ENCODE data around the gene SYTL1. TPM values are rescaled to one million over a fixed set of nuclear protein-coding genes. Genes with fewer than 3 reads are reported as not detected.

SYTL1 gene
- total and polyA plus RNA-seq, 9 of the 15 experiments (the other 6 are each of a cell fraction or from before 2014, with no cell fraction given), result 0.04 to 9.3 (median 1.7) TPM

GRCh38 chr1:27392778-27393635 is 51.2 kb downstream of the SYTL1 start (continued):
- 0 out of 2 replicates have a peak, but pooled peaks have one; percentile 23 for TF ChIP-seq HMGXB4 (CRISPR knock-in tag; IDR thresholded peaks at IDR 0.05)
- no peak for TF ChIP-seq HNRNPH1 (optimal IDR thresholded peaks at IDR 0.05; ENCODE audit: low read depth, low read length)
- TF ChIP-seq AFF1 (IDR thresholded peaks at IDR 0.05; ENCODE audit: low read depth in 1 of 2, partially characterized antibody in 2 of 2), result peak in 1 of 2 experiments; percentile 61
- no peak for TF ChIP-seq HLTF (IDR thresholded peaks at IDR 0.05)
- no peak for TF ChIP-seq ZNF551 (CRISPR knock-in tag; IDR thresholded peaks at IDR 0.05)
- TF ChIP-seq TCF7L2 (IDR thresholded peaks at IDR 0.05; ENCODE audit: low read depth, low read length), result no peak
- 0 out of 2 replicates have a peak, but pooled peaks have one; percentile 52 for TF ChIP-seq ZNF830 (CRISPR knock-in tag; IDR thresholded peaks at IDR 0.05)
- TF ChIP-seq RERE (CRISPR knock-in tag; IDR thresholded peaks at IDR 0.05; ENCODE audit: borderline replicate concordance), result peak; percentile 64; the same call in 1 of the 2 replicates
- TF ChIP-seq DNMT1 (IDR thresholded peaks at IDR 0.05), result no peak
- TF ChIP-seq NR2C2 (CRISPR knock-in tag; IDR thresholded peaks at IDR 0.05), result no peak
- TF ChIP-seq NR2C2 (tag; IDR thresholded peaks at IDR 0.05), result no peak
- no peak for TF ChIP-seq ZNF431 (CRISPR knock-in tag; IDR thresholded peaks at IDR 0.05)
- TF ChIP-seq C11orf30 (IDR thresholded peaks at IDR 0.05; ENCODE audit: low read depth), result no peak
- TF ChIP-seq RAD51 (IDR thresholded peaks at IDR 0.05; ENCODE audit: borderline replicate concordance, low read depth), result 0 out of 2 replicates have a peak, but pooled peaks have one; percentile 13
- no peak for TF ChIP-seq ZNF445 (CRISPR knock-in tag; IDR thresholded peaks at IDR 0.05; ENCODE audit: low read depth)
- no peak for TF ChIP-seq BACH1 (tag; IDR thresholded peaks at IDR 0.05)

All from K562 (cell line).